Measurements from ENCODE around the gene XRN1. TPM values are rescaled to one million over a fixed set of nuclear protein-coding genes. Genes with fewer than 3 reads are reported as not detected.
"Not testable (repeated sequence)": the region's sequence is repeated elsewhere in the genome, so short reads cannot be mapped to it uniquely, and the experiment has no call there.

Gene XRN1
- total RNA-seq, 4 donors from 2014 or later, result 43.2 to 148 (median 61.8) TPM

GRCh38 chr3:142315083-142315482 lies 132.8 kb downstream of the XRN1 start:
- Histone ChIP-seq H3K27ac (no peak overlapping the region), H3K36me3 (peaks cover 8 to 9% of the 10 kb centered on the region in 2 donors), H3K27me3 (no peaks in the 10 kb centered on the region), H3K4me1 (peaks cover 10 to 23% of the 10 kb centered on the region in 2 donors), H3K4me3 (replicated peaks in 1 of 3) (no peak overlapping the region), H3K9me3 (no peaks in the 10 kb centered on the region)
- TF ChIP-seq, protein P1, sequence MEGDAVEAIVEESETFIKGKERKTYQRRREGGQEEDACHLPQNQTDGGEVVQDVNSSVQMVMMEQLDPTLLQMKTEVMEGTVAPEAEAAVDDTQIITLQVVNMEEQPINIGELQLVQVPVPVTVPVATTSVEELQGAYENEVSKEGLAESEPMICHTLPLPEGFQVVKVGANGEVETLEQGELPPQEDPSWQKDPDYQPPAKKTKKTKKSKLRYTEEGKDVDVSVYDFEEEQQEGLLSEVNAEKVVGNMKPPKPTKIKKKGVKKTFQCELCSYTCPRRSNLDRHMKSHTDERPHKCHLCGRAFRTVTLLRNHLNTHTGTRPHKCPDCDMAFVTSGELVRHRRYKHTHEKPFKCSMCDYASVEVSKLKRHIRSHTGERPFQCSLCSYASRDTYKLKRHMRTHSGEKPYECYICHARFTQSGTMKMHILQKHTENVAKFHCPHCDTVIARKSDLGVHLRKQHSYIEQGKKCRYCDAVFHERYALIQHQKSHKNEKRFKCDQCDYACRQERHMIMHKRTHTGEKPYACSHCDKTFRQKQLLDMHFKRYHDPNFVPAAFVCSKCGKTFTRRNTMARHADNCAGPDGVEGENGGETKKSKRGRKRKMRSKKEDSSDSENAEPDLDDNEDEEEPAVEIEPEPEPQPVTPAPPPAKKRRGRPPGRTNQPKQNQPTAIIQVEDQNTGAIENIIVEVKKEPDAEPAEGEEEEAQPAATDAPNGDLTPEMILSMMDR (IDR thresholded peaks at IDR 0.05), result no peak
- TF ChIP-seq POLR2A (IDR thresholded peaks at IDR 0.05), result no peak
- no peak for DNase-seq
- intact Hi-C loops (cut with DNase I), result no loop called here

- Histone ChIP-seq H3K4me1 (no peaks in the 10 kb centered on the region), H3K27me3 (no peaks in the 10 kb centered on the region), H3K4me3 (replicated peaks in 1 of 3) (no peak overlapping the region), H3K9me3 (no peaks in the 10 kb centered on the region), H3K27ac (no peak overlapping the region), H3K36me3 (peaks cover 9 to 11% of the 10 kb centered on the region in 2 donors)
- DNase-seq, result no peak
- intact Hi-C loops (cut with DNase I), result no loop called here
- WGBS, 2 donors, result 96 to 98% methylated on average over 1 of the region's 1 CpG
- TF ChIP-seq, protein P1 (IDR thresholded peaks at IDR 0.05), result no peak
- no peak for TF ChIP-seq POLR2A (IDR thresholded peaks at IDR 0.05)
Observed at GRCh38 chr3:142310439-142310838, 137.4 kb downstream of the XRN1 start.

DNA sequence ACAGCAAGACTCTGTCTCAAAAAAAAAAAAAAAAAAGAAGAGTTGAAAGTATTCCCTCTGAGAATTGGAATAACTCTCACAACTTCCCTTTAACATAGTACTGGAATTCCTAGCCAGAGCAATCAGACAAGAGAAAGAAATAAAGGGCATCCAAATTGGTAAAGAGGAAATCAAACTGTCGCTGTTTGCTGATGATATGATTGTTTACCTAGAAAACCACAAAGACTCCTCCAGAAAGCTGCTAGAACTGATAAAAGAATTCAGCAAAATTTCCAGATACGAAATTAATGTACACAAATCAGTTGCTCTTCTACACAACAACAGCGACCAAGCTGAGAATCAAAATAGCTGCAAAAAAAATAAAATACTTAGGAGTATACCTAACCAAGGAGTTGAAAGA lies 145.0 kb downstream of the XRN1 start:
- H3K27me3 ChIP-seq; H3K27ac ChIP-seq; H3K36me3 ChIP-seq; H3K9me3 ChIP-seq; intact Hi-C loops (cut with DNase I); H3K4me3 ChIP-seq (replicated peaks in 1 of 3); H3K4me1 ChIP-seq; DNase-seq: not testable (repeated sequence)
- 97 to 98% methylated on average over 3 of the region's 3 CpGs for WGBS, 2 donors

DNA sequence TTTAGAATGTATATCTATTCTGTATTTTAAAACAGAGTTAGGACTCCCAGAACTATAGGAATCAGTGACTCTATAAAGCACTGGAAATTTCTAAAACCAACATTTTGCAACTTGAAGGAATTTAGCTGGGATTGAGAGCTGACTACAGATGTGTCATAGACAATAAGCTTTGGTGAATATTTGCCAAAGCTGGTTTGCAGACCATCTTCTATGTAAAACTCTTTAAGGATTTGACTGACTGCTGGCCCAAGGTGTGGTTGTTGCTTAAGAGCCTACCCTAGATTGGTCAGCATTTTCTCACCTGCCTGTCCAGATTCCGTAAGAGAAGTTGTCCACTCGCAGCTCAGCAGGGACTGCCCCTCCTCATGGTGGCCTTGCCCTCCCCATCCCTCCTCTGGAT lies 149.2 kb downstream of the XRN1 start:
- no peaks in the 10 kb centered on the region for H3K9me3 ChIP-seq
- TF ChIP-seq, protein P1 (IDR thresholded peaks at IDR 0.05), result no peak
- no peak for TF ChIP-seq POLR2A (IDR thresholded peaks at IDR 0.05)
- H3K36me3 ChIP-seq, result no peaks in the 10 kb centered on the region
- DNase-seq, result no peak
- WGBS, 2 donors, result 81 to 83% methylated on average over 2 of the region's 2 CpGs
- H3K27me3 ChIP-seq, result no peaks in the 10 kb centered on the region
- H3K27ac ChIP-seq, result no peak overlapping the region
- H3K4me3 ChIP-seq (replicated peaks in 1 of 3), result no peak overlapping the region
- H3K4me1 ChIP-seq, result no peaks in the 10 kb centered on the region
- intact Hi-C loops (cut with DNase I), result no loop called here

- intact Hi-C loops (cut with DNase I), result no loop called here
Observed at GRCh38 chr3:142296507-142296906, 151.3 kb downstream of the XRN1 start.

More at GRCh38 chr3:142296507-142296906, 151.3 kb downstream of the XRN1 start:
- H3K9me3 ChIP-seq, result no peaks in the 10 kb centered on the region
- no peak overlapping the region for H3K4me3 ChIP-seq (replicated peaks in 1 of 3)
- no peaks in the 10 kb centered on the region for H3K27me3 ChIP-seq
- 84 to 91% methylated on average over 1 of the region's 1 CpG for WGBS, 2 donors
- no peak overlapping the region for H3K27ac ChIP-seq
- TF ChIP-seq, protein P1 (IDR thresholded peaks at IDR 0.05), result no peak
- DNase-seq, result no peak
- H3K4me1 ChIP-seq, result no peaks in the 10 kb centered on the region
- H3K36me3 ChIP-seq, result no peaks in the 10 kb centered on the region
